Hepatocyte (in vitro differentiated cells): ENCODE results near the gene ERC2. TPM values are rescaled to one million over a fixed set of nuclear protein-coding genes. Genes with fewer than 3 reads are reported as not detected.

Source experiments
- DNase-seq: peaks from one replicate; pipeline ENCODE4 v3.0.0-alpha.2; 2016; ENCODE audit warnings: low spot score
- H2AFZ ChIP-seq: fragments of 200-600 bp; sonication (generic); 2 replicates; pipeline ENCODE4 v1.6.0; 2016; ENCODE audit warnings: antibody characterized with exemption, mild to moderate bottlenecking
- H3K27ac ChIP-seq: fragments of 200-600 bp; sonication (generic); 2 replicates; pipeline ENCODE4 v1.5.1; 2016; ENCODE audit warnings: mild to moderate bottlenecking
- H3K27me3 ChIP-seq: fragments of 200-600 bp; sonication (generic); 2 replicates; pipeline ENCODE4 v1.6.1; 2016
- H3K36me3 ChIP-seq: fragments of 200-600 bp; sonication (generic); replicated peaks from 2 replicates; pipeline ENCODE4 v1.5.1; 2016; ENCODE audit warnings: low read depth; ENCODE audit not compliant: insufficient read depth
- H3K4me1 ChIP-seq: fragments of 200-600 bp; sonication (generic); 2 replicates; pipeline ENCODE4 v1.5.1; 2016; ENCODE audit warnings: mild to moderate bottlenecking, moderate library complexity; ENCODE audit not compliant: insufficient read depth
- H3K4me2 ChIP-seq: fragments of 200-600 bp; sonication (generic); 2 replicates; pipeline ENCODE4 v1.6.0; 2016
- H3K4me3 ChIP-seq: fragments of 200-600 bp; sonication (generic); 2 replicates; pipeline ENCODE4 v1.5.1; 2016; ENCODE audit warnings: mild to moderate bottlenecking
- H3K79me2 ChIP-seq: fragments of 200-600 bp; sonication (generic); 2 replicates; pipeline ENCODE4 v1.6.0; 2017; ENCODE audit warnings: mild to moderate bottlenecking
- H3K9me2 ChIP-seq: fragments of 200-600 bp; sonication (generic); replicated peaks from 2 replicates; pipeline ENCODE4 v1.6.0; 2017; ENCODE audit warnings: mild to moderate bottlenecking; ENCODE audit not compliant: insufficient read depth
- H3K9me3 ChIP-seq: fragments of 200-600 bp; sonication (generic); 2 replicates; pipeline ENCODE4 v1.5.1; 2016; ENCODE audit warnings: low read depth, mild to moderate bottlenecking
- H4K20me1 ChIP-seq: fragments of 200-600 bp; sonication (generic); 2 replicates; pipeline ENCODE4 v1.6.0; 2016; ENCODE audit warnings: mild to moderate bottlenecking; ENCODE audit not compliant: insufficient read depth, poor library complexity, severe bottlenecking
- CTCF ChIP-seq: fragments of 200-600 bp; sonication (generic); IDR thresholded peaks from 2 replicates; pipeline ENCODE4 v1.5.1; 2016; ENCODE audit warnings: antibody characterized with exemption, mild to moderate bottlenecking; ENCODE audit not compliant: poor library complexity
- EZH2 ChIP-seq: fragments of 200-600 bp; sonication (generic); IDR thresholded peaks from 2 replicates; pipeline ENCODE4 v1.6.1; 2016; ENCODE audit warnings: antibody characterized with exemption, mild to moderate bottlenecking, borderline replicate concordance
- EZH2phosphoT487 ChIP-seq: fragments of 200-600 bp; sonication (generic); IDR thresholded peaks from one replicate; pipeline ENCODE4 v1.6.1; 2018; ENCODE audit warnings: antibody characterized with exemption, mild to moderate bottlenecking, low read depth, moderate library complexity; ENCODE audit not compliant: unreplicated experiment, severe bottlenecking
- WGBS: methylation state at CpG from one replicate; pipeline ENCODE4 v1.1.6; 2016; ENCODE audit warnings: low lambda C conversion rate; ENCODE audit errors: missing lambda C conversion rate; 5-methylcytosine and 5-hydroxymethylcytosine counted together
- polyA plus RNA-seq: library from polyadenylated mRNA; unstranded; fragments of >200 nt; fragmentation: Nextera tagmentation; extraction: Ambion mirVana; gene quantifications from 2 replicates; pipeline ENCODE4 v1.2.1, GENCODE V29; 2016
- total RNA-seq: library from RNA; depleted of rRNA; stranded (reverse); fragments of >200 nt; gene quantifications from 2 replicates; pipeline ENCODE4 v1.2.3, GENCODE V29; 2014

Gene ERC2
- total and polyA plus RNA-seq, 2 experiments from 2014 or later: 1.2 to 5.3 TPM

GRCh38 chr3:55484801-55485791 lies 983.2 kb downstream of the ERC2 start:
- TF ChIP-seq CTCF (peak; percentile 89), EZH2 (no peak)

GRCh38 chr3:55484191-55484689 lies 984.0 kb downstream of the ERC2 start:
- peak overlapping the region; percentile 98 for H3K27ac ChIP-seq
- H4K20me1 ChIP-seq: no peaks in the 10 kb centered on the region
- H3K4me3 ChIP-seq: peak overlapping the region; percentile 28
- no peaks in the 10 kb centered on the region for H3K9me3 ChIP-seq
- no peak for TF ChIP-seq CTCF
- TF ChIP-seq EZH2: no peak
- no peak for TF ChIP-seq EZH2phosphoT487
- 33% methylated on average over 20 of the region's 20 CpGs for whole genome bisulfite sequencing
- H3K9me2 ChIP-seq: no peaks in the 10 kb centered on the region
- peak; percentile 37 for DNase-seq
- H3K27me3 ChIP-seq: no peaks in the 10 kb centered on the region
- peaks cover 81% of the 10 kb centered on the region for H3K79me2 ChIP-seq
- H3K4me2 ChIP-seq: peak overlapping the region; percentile 85
- H3K4me1 ChIP-seq: peaks cover 7% of the 10 kb centered on the region
- H3K36me3 ChIP-seq: no peaks in the 10 kb centered on the region
- no peak overlapping the region for H2AFZ ChIP-seq

More at GRCh38 chr3:55484801-55485791, 983.2 kb downstream of the ERC2 start:
- no peaks in the 10 kb centered on the region for H3K9me2 ChIP-seq
- H3K4me2 ChIP-seq: peak overlapping the region; percentile 85
- peak; percentile 94 for DNase-seq
- H3K9me3 ChIP-seq: no peaks in the 10 kb centered on the region
- no peaks in the 10 kb centered on the region for H3K27me3 ChIP-seq
- WGBS: 6% methylated on average over 29 of the region's 57 CpGs
- H4K20me1 ChIP-seq: no peaks in the 10 kb centered on the region
- peak overlapping the region; percentile 18 for H2AFZ ChIP-seq
- no peaks in the 10 kb centered on the region for H3K36me3 ChIP-seq
- H3K27ac ChIP-seq: peak overlapping the region; percentile 98
- H3K4me1 ChIP-seq: peaks cover 15% of the 10 kb centered on the region
- H3K79me2 ChIP-seq: peaks cover 72% of the 10 kb centered on the region
- peak overlapping the region; percentile 69 for H3K4me3 ChIP-seq

GRCh38 chr3:55483196-55484095 lies 984.8 kb downstream of the ERC2 start:
- no peaks in the 10 kb centered on the region for H3K4me1 ChIP-seq
- peak overlapping the region; percentile 98 for H3K27ac ChIP-seq

More at GRCh38 chr3:55483196-55484095, 984.8 kb downstream of the ERC2 start:
- Histone ChIP-seq H3K9me2 (no peaks in the 10 kb centered on the region), H3K4me3 (peak overlapping the region; percentile 28), H3K9me3 (no peaks in the 10 kb centered on the region), H3K36me3 (no peaks in the 10 kb centered on the region), H3K4me2 (peak overlapping the region; percentile 85), H2AFZ (no peak overlapping the region), H3K27me3 (no peaks in the 10 kb centered on the region), H4K20me1 (no peaks in the 10 kb centered on the region), H3K79me2 (peaks cover 87% of the 10 kb centered on the region)
- no peak for DNase-seq
- TF ChIP-seq CTCF (no peak), EZH2 (peak; percentile 35)
- 19% methylated on average over 40 of the region's 40 CpGs for WGBS
